H1 (cell line): ENCODE data around the gene NAXD. TPM values are rescaled to one million over a fixed set of nuclear protein-coding genes. Genes with fewer than 3 reads are reported as not detected.

Source experiments
- CTCF ChIA-PET: fragments of 300-600 bp; sonication (Branson Sonifier 250); formaldehyde crosslinking; loops from one replicate; lab custom pipeline; 2021; ENCODE audit not compliant: partially characterized antibody; lab: Charles Lee
- POLR2A ChIA-PET: fragments of 300-600 bp; sonication (Branson Sonifier 250); formaldehyde crosslinking; loops from one replicate; lab custom pipeline; 2021; ENCODE audit warnings: inconsistent platforms; ENCODE audit not compliant: partially characterized antibody; lab: Charles Lee
- DNase-seq, 2 experiments: peaks; one replicate each; pipeline versions ENCODE4 v3.0.0 to v3.0.0-alpha.2; 2010 to 2022; ENCODE audit warnings: low spot score in 2 of 2, low read depth in 1 of 2, mixed read lengths in 1 of 2
- FAIRE-seq: peaks from 2 replicates; lab custom pipeline; 2011; peaks lifted over from hg19 to GRCh38; lab: Jason Lieb, UNC
- H2AFZ ChIP-seq: 2 replicates; pipeline ENCODE4 v1.8.1; 2012; ENCODE audit warnings: low read length, inconsistent platforms
- H2AK5ac ChIP-seq: 2 replicates; pipeline ENCODE4 v1.6.1; 2013; ENCODE audit warnings: low read depth, low read length
- H2BK120ac ChIP-seq: replicated peaks from 2 replicates; pipeline ENCODE3; 2013; ENCODE audit warnings: low read depth, low read length, inconsistent platforms
- H2BK12ac ChIP-seq: 2 replicates; pipeline ENCODE4 v1.6.1; 2013; ENCODE audit warnings: low read depth, low read length
- H2BK15ac ChIP-seq: 2 replicates; pipeline ENCODE4 v1.6.1; 2013; ENCODE audit warnings: low read length
- H2BK20ac ChIP-seq: 2 replicates; pipeline ENCODE4 v1.6.1; 2013; ENCODE audit warnings: low read length
- H2BK5ac ChIP-seq: 2 replicates; pipeline ENCODE4 v1.6.1; 2013; ENCODE audit warnings: low read depth, low read length
- H3K14ac ChIP-seq: 2 replicates; pipeline ENCODE4 v1.6.1; 2013; ENCODE audit warnings: inconsistent platforms; ENCODE audit not compliant: insufficient read length
- H3K18ac ChIP-seq: 2 replicates; pipeline ENCODE4 v1.6.1; 2013; ENCODE audit warnings: low read length; ENCODE audit errors: extremely low read depth
- H3K23ac ChIP-seq: 2 replicates; pipeline ENCODE4 v1.6.1; 2013; ENCODE audit warnings: inconsistent platforms; ENCODE audit not compliant: insufficient read length
- H3K23me2 ChIP-seq: 2 replicates; pipeline ENCODE4 v1.6.1; 2013; ENCODE audit warnings: low read depth, low read length
- H3K27ac ChIP-seq: 2 replicates; pipeline ENCODE4 v1.6.1; 2011; ENCODE audit warnings: low read depth, low read length, inconsistent platforms
- H3K27me3 ChIP-seq, 4 experiments: replicated peaks in 1 of 4; 1 replicate in 1 of 4; 2 replicates in 3 of 4; pipeline versions ENCODE4 v1.6.1 to v1.8.1; 2011 to 2013; ENCODE audit warnings: low read length in 3 of 4, mild to moderate bottlenecking in 3 of 4, inconsistent platforms in 2 of 4, mixed read lengths in 2 of 4, moderate library complexity in 1 of 4; ENCODE audit not compliant: control insufficient read depth in 3 of 4, insufficient read depth in 3 of 4; ENCODE audit errors: extremely low read depth in 1 of 4
- H3K36me3 ChIP-seq, 4 experiments: 2 replicates each; pipeline versions ENCODE4 v1.6.1 to v1.8.1; 2011 to 2013; ENCODE audit warnings: mild to moderate bottlenecking in 4 of 4, low read length in 3 of 4, moderate library complexity in 2 of 4, control low read depth in 1 of 4, inconsistent platforms in 1 of 4; ENCODE audit not compliant: insufficient read depth in 4 of 4, control insufficient read depth in 2 of 4
- H3K4ac ChIP-seq: replicated peaks from 2 replicates; pipeline ENCODE3; 2013; ENCODE audit warnings: low read length, low read depth, mixed read lengths, inconsistent platforms; ENCODE audit not compliant: insufficient read length
- H3K4me1 ChIP-seq, 4 experiments: replicated peaks in 1 of 4; 1 replicate in 1 of 4; 2 replicates in 3 of 4; pipeline versions ENCODE4 v1.6.1 to v1.8.1; 2011 to 2013; ENCODE audit warnings: low read length in 3 of 4, inconsistent platforms in 2 of 4, mixed read lengths in 1 of 4; ENCODE audit not compliant: insufficient read depth in 4 of 4, control insufficient read depth in 3 of 4
- H3K4me2 ChIP-seq, 2 experiments: 2 replicates each; pipeline versions ENCODE4 v1.6.1 to v1.8.1; 2011 to 2013; ENCODE audit warnings: low read depth in 2 of 2, low read length in 2 of 2, control low read depth in 1 of 2, inconsistent platforms in 1 of 2, mild to moderate bottlenecking in 1 of 2; ENCODE audit not compliant: insufficient read depth in 1 of 2
- H3K4me3 ChIP-seq, 4 experiments: fragments of 200-600, 300-600 bp in 1 of 4; sonication (generic), shearing (Covaris generic), sonication (Bioruptor Twin) in 1 of 4; 2 replicates each; pipeline versions ENCODE4 v1.5.1 to v1.8.1; 2011 to 2016; ENCODE audit warnings: low read length in 4 of 4, low read depth in 3 of 4, control low read depth in 2 of 4, inconsistent platforms in 2 of 4, mild to moderate bottlenecking in 2 of 4, mixed read lengths in 1 of 4, moderate library complexity in 1 of 4; ENCODE audit not compliant: insufficient read depth in 2 of 4; ENCODE audit errors: extremely low read depth in 1 of 4
- H3K56ac ChIP-seq: replicated peaks from 2 replicates; pipeline ENCODE3; 2013; ENCODE audit warnings: low read depth, mild to moderate bottlenecking, mixed read lengths, low read length, inconsistent platforms; ENCODE audit not compliant: insufficient read length
- H3K79me1 ChIP-seq: 2 replicates; pipeline ENCODE4 v1.6.1; 2013; ENCODE audit warnings: low read depth, low read length, control low read depth
- H3K79me2 ChIP-seq, 2 experiments: 2 replicates each; pipeline versions ENCODE4 v1.6.1 to v1.8.1; 2012 to 2013; ENCODE audit warnings: low read length in 2 of 2, mild to moderate bottlenecking in 2 of 2, inconsistent platforms in 1 of 2; ENCODE audit not compliant: insufficient read depth in 2 of 2, control insufficient read depth in 1 of 2
- H3K9ac ChIP-seq, 4 experiments: replicated peaks in 1 of 4; 1 replicate in 1 of 4; 2 replicates in 3 of 4; pipeline versions ENCODE4 v1.6.1 to v1.8.1; 2011 to 2013; ENCODE audit warnings: low read depth in 3 of 4, low read length in 3 of 4, control low read depth in 2 of 4, mild to moderate bottlenecking in 2 of 4, moderate library complexity in 2 of 4, inconsistent platforms in 1 of 4; ENCODE audit errors: extremely low read depth in 1 of 4
- H3K9me3 ChIP-seq, 2 experiments: 2 replicates each; pipeline versions ENCODE4 v1.6.1 to v1.8.1; 2012 to 2013; ENCODE audit warnings: mild to moderate bottlenecking in 2 of 2, moderate library complexity in 2 of 2, control low read depth in 1 of 2, inconsistent platforms in 1 of 2, low read depth in 1 of 2, low read length in 1 of 2, mixed read lengths in 1 of 2; ENCODE audit not compliant: insufficient read depth in 2 of 2
- H4K20me1 ChIP-seq, 2 experiments: replicated peaks in 1 of 2; 2 replicates each; pipeline versions ENCODE3 to v1.8.1; 2011 to 2013; ENCODE audit warnings: inconsistent platforms in 2 of 2, low read length in 2 of 2, mild to moderate bottlenecking in 1 of 2; ENCODE audit not compliant: insufficient read depth in 2 of 2, control insufficient read depth in 1 of 2
- H4K5ac ChIP-seq: 2 replicates; pipeline ENCODE4 v1.6.1; 2013; ENCODE audit warnings: low read length, low read depth, mixed read lengths, inconsistent platforms; ENCODE audit not compliant: insufficient read length
- H4K8ac ChIP-seq: 2 replicates; pipeline ENCODE4 v1.8.0; 2013; ENCODE audit warnings: mild to moderate bottlenecking, moderate library complexity, low read length, inconsistent platforms; ENCODE audit not compliant: insufficient read depth; ENCODE audit errors: extremely low read depth
- H4K91ac ChIP-seq: replicated peaks from 2 replicates; pipeline ENCODE3; 2013; ENCODE audit warnings: low read length, mixed read lengths, inconsistent platforms; ENCODE audit not compliant: insufficient read length
- BRCA1 ChIP-seq: IDR thresholded peaks from 2 replicates; pipeline ENCODE4 v1.6.1; 2012; ENCODE audit warnings: low read depth, low read length, improper control_type of control experiment
- CBX8 ChIP-seq: fragments of 300-800, 300-1000 bp; sonication (generic); IDR thresholded peaks from 2 replicates; pipeline ENCODE4 v1.7.1; 2016; ENCODE audit warnings: low read depth, low read length, borderline replicate concordance
- CHD1 ChIP-seq: IDR thresholded peaks from 2 replicates; pipeline ENCODE4 v1.6.1; 2012; ENCODE audit warnings: low read depth, low read length, improper control_type of control experiment
- CREB1 ChIP-seq: IDR thresholded peaks from 2 replicates; pipeline ENCODE4 v1.6.1; 2012; ENCODE audit warnings: inconsistent platforms
- EP300 ChIP-seq, 2 experiments: IDR thresholded peaks; 1 replicate in 1 of 2; 2 replicates in 1 of 2; pipeline ENCODE4 v1.6.1; 2011 to 2012; ENCODE audit warnings: low read depth in 2 of 2, low read length in 2 of 2, mild to moderate bottlenecking in 2 of 2, borderline replicate concordance in 1 of 2, inconsistent platforms in 1 of 2, moderate library complexity in 1 of 2
- JUND ChIP-seq: IDR thresholded peaks from 2 replicates; pipeline ENCODE4 v1.6.1; 2011; ENCODE audit warnings: mild to moderate bottlenecking, improper control_type of control experiment, low read length
- KDM1A ChIP-seq: fragments of 200-600, 300-600 bp; sonication (generic); IDR thresholded peaks from 2 replicates; pipeline ENCODE4 v1.7.1; 2016; ENCODE audit warnings: mild to moderate bottlenecking, low read length, borderline replicate concordance
- RNF2 ChIP-seq: fragments of 200-900, 300-1000 bp; sonication (generic); IDR thresholded peaks from 2 replicates; pipeline ENCODE4 v1.7.1; 2016; ENCODE audit warnings: borderline replicate concordance, low read depth, mild to moderate bottlenecking, antibody characterized with exemption, low read length; ENCODE audit not compliant: poor library complexity, severe bottlenecking; ENCODE audit errors: missing control alignments
- SRF ChIP-seq: IDR thresholded peaks from 2 replicates; pipeline ENCODE4 v1.6.1; 2011; ENCODE audit warnings: mild to moderate bottlenecking, low read depth, low read length, moderate library complexity
- SUZ12 ChIP-seq: fragments of 200-600 bp; sonication (generic); IDR thresholded peaks from 2 replicates; pipeline ENCODE4 v1.6.1; 2012; ENCODE audit warnings: mild to moderate bottlenecking, inconsistent platforms, low read length, moderate library complexity, mixed read lengths
- WGBS, 2 experiments: shearing (Covaris generic) in 1 of 2; methylation state at CpG; one replicate each; pipeline versions ENCODE4 v1.1.6 to v1.1.7; 2013 to 2015; ENCODE audit warnings: low lambda C conversion rate in 2 of 2, mixed read lengths in 2 of 2, inconsistent platforms in 1 of 2, low coverage in 1 of 2, missing lambda C conversion rate in 1 of 2; ENCODE audit not compliant: insufficient replicate concordance in 2 of 2, insufficient coverage in 1 of 2, insufficient read length in 1 of 2; ENCODE audit errors: extremely low coverage in 1 of 2, missing lambda C conversion rate in 1 of 2; 5-methylcytosine and 5-hydroxymethylcytosine counted together
- polyA plus RNA-seq, 7 experiments: library from polyadenylated mRNA; depleted of rRNA in 3 of 7; stranded (reverse) in 5 of 7; unstranded in 2 of 7; fragments of >200 nt in 5 of 7; fragments of 200-250 nt in 2 of 7; gene quantifications; 1 replicate in 5 of 7; 2 replicates in 1 of 7; 4 replicates in 1 of 7; pipeline versions ENCODE4 v1.2.1 to v1.2.3, GENCODE V29; 2011 to 2013; ENCODE audit warnings: missing spikeins in 2 of 7, mixed read lengths in 2 of 7
- total RNA-seq: library from RNA; stranded (reverse); fragmentation: NEBNext Ultra II Directional; extraction: Animal tissue kit (Norgen Biotek cat#: 25700); gene quantifications from 2 replicates; pipeline ENCODE4 v1.2.1, GENCODE V29; 2021
- TF ChIP-seq, protein P1 (sequence below): IDR thresholded peaks from 2 replicates; pipeline ENCODE4 v1.6.1; 2012; ENCODE audit warnings: inconsistent platforms

Gene NAXD
- total and polyA plus RNA-seq, 2 of the 8 experiments (the other 6 are each of a cell fraction or from before 2014, with no cell fraction given) = 25.4 to 35.5 TPM

DNA sequence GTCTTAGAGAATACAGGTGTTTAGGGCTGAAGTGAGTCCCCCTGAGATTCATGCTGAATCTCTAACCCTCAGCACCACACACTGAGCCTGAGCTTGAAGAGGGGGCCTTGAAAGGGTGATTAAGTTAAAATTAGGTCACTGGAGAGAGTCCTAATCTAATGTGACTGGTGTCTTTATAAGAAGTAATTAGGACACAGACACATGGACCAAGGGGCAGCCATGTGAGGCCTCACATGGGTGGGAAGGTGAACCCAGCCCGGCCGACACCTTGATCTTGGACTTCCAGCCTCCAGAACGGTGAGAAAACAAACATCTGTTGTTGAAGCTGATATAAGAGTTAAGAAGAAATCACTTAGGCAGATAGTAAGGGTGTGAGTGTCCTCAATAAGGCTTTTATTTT is 46.7 kb upstream of the NAXD start:
- Histone ChIP-seq H3K4me2 (no peak overlapping the region), H3K27me3 (no peaks in the 10 kb centered on the region), H2BK5ac (no peak overlapping the region), H2BK20ac (no peak overlapping the region), H2BK15ac (no peak overlapping the region), H3K23me2 (no peaks in the 10 kb centered on the region), H4K8ac (no peak overlapping the region), H3K9ac (no peak overlapping the region), H3K79me2 (no peaks in the 10 kb centered on the region), H3K27ac (no peak overlapping the region), H2AK5ac (no peak overlapping the region), H3K23ac (no peak overlapping the region), H4K5ac (no peak overlapping the region), H2BK120ac (no peak overlapping the region), H3K79me1 (no peaks in the 10 kb centered on the region), H3K14ac (no peak overlapping the region), H4K91ac (no peak overlapping the region), H3K4ac (no peak overlapping the region), H3K56ac (no peak overlapping the region), H4K20me1 (no peaks in the 10 kb centered on the region), H2BK12ac (no peak overlapping the region), H3K4me1 (peaks cover 0 to 3% (median 0%) of the 10 kb centered on the region in 4 experiments; a peak in 4 of 7 replicates), H3K18ac (no peak overlapping the region), H2AFZ (no peak overlapping the region), H3K9me3 (no peaks in the 10 kb centered on the region), H3K36me3 (no peaks in the 10 kb centered on the region), H3K4me3 (no peak overlapping the region)
- TF ChIP-seq CREB1 (no peak), SRF (no peak), SUZ12 (no peak), RNF2 (no peak), KDM1A (no peak), BRCA1 (no peak), CHD1 (no peak), EP300 (IDR thresholded peaks at IDR 0.05; ENCODE audit: borderline replicate concordance in 1 of 2, low read depth in 2 of 2, low read length in 2 of 2) (no peak), CBX8 (no peak), JUND (no peak)
- TF ChIP-seq, protein P1, sequence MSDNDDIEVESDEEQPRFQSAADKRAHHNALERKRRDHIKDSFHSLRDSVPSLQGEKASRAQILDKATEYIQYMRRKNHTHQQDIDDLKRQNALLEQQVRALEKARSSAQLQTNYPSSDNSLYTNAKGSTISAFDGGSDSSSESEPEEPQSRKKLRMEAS = no peak
- WGBS, 2 experiments = 83% methylated on average over 3 of the region's 3 CpGs; no CpG with 5 or more reads in 1 of the 2 experiments
- no peak for DNase-seq
- POLR2A ChIA-PET = no interaction called here
- no peak for FAIRE-seq
- CTCF ChIA-PET = no interaction called here
